CD4-positive, alpha-beta T cell treated with Interleukin-15 for 4 hours (primary cell): ENCODE data around the gene LPAR5.
A peak's percentile ranks its signal among the peaks of the same experiment; 100 is the strongest.

Experiments used
- DNase-seq: peaks from one replicate; pipeline ENCODE4 v3.0.0-alpha.2; 2020; ENCODE audit warnings: low spot score

LPAR5 gene

GRCh38 chr12:6635856-6636531, at the start of gene LPAR5:
LPAR5 (minus strand) TSS chr12:6635959; CDS start chr12:6621248, 14,711 bp downstream.
- peak; percentile 27 for DNase-seq

GRCh38 chr12:6684609-6685008, 48.9 kb upstream of the LPAR5 start:
- DNase-seq, result peak; percentile 62

- DNase-seq, result no peak
These were observed 41.2 kb upstream of the LPAR5 start for GRCh38 chr12:6676962-6677361.

GRCh38 chr12:6672143-6672542, 36.4 kb upstream of the LPAR5 start:
- DNase-seq, result no peak

GRCh38 chr12:6667559-6668210, 31.9 kb upstream of the LPAR5 start:
- no peak for DNase-seq

GRCh38 chr12:6666211-6666610, 30.5 kb upstream of the LPAR5 start:
- DNase-seq, result no peak

- DNase-seq, result no peak
These were observed 29.1 kb upstream of the LPAR5 start for GRCh38 chr12:6664902-6665301.

GRCh38 chr12:6662906-6663742, 27.4 kb upstream of the LPAR5 start, which contains the start of gene ING4:
ING4 (minus strand) TSS chr12:6663119; CDS start chr12:6663101, 18 bp downstream.
- peak; percentile 98 for DNase-seq

GRCh38 chr12:6662602-6662905, 26.8 kb upstream of the LPAR5 start:
- DNase-seq, result no peak

- DNase-seq, result no peak
These were observed 18.2 kb upstream of the LPAR5 start for GRCh38 chr12:6653987-6654386.

GRCh38 chr12:6653342-6653741, 17.6 kb upstream of the LPAR5 start:
- no peak for DNase-seq

- no peak for DNase-seq
These were observed 16.6 kb upstream of the LPAR5 start for GRCh38 chr12:6652391-6652790.

- DNase-seq, result no peak
These were observed 15.1 kb upstream of the LPAR5 start for GRCh38 chr12:6650832-6651231.

GRCh38 chr12:6647083-6647604, 11.4 kb upstream of the LPAR5 start, which contains the start of gene ACRBP:
ACRBP (minus strand) TSS chr12:6647432; CDS start chr12:6647366, 66 bp downstream.
- DNase-seq, result no peak

GRCh38 chr12:6646276-6647082, 10.7 kb upstream of the LPAR5 start:
- no peak for DNase-seq

- DNase-seq, result no peak
These were observed 9.1 kb upstream of the LPAR5 start for GRCh38 chr12:6644903-6645302.

- no peak for DNase-seq
These were observed 8.5 kb upstream of the LPAR5 start for GRCh38 chr12:6644257-6644596.

GRCh38 chr12:6643569-6644256, 8.0 kb upstream of the LPAR5 start:
- DNase-seq, result no peak

GRCh38 chr12:6641131-6641530, 5.4 kb upstream of the LPAR5 start:
- DNase-seq, result no peak

GRCh38 chr12:6640497-6640896, 4.7 kb upstream of the LPAR5 start:
- DNase-seq, result no peak

- DNase-seq, result no peak
These were observed 3.5 kb upstream of the LPAR5 start for GRCh38 chr12:6639151-6639801.
